Activated naive CD8-positive, alpha-beta T cell (primary cell): ENCODE data around the gene IZUMO1R.
"Not testable (repeated sequence)": the region's sequence is repeated elsewhere in the genome, so short reads cannot be mapped to it uniquely, and the experiment has no call there.

Experiments used
- H3K27ac Mint-ChIP-seq: one replicate; pipeline ENCODE4 v1.8.0; 2021; ENCODE audit warnings: mixed read lengths
- H3K27me3 Mint-ChIP-seq: one replicate; pipeline ENCODE4 v1.8.0; 2021; ENCODE audit warnings: mixed read lengths
- H3K36me3 Mint-ChIP-seq: one replicate; pipeline ENCODE4 v1.8.0; 2021; ENCODE audit warnings: mixed read lengths
- H3K4me1 Mint-ChIP-seq: one replicate; pipeline ENCODE4 v1.8.0; 2021; ENCODE audit warnings: low read depth, mixed read lengths
- H3K4me3 Mint-ChIP-seq: one replicate; pipeline ENCODE4 v1.8.0; 2021; ENCODE audit warnings: mild to moderate bottlenecking, mixed read lengths
- H3K9me3 Mint-ChIP-seq: one replicate; pipeline ENCODE4 v1.8.0; 2021; ENCODE audit warnings: low read depth, mixed read lengths

Gene IZUMO1R

GRCh38 chr11:94303966-94304958, at the start of gene IZUMO1R:
IZUMO1R (plus strand) TSS chr11:94304580; CDS start chr11:94305637, 1,057 bp downstream.
- H3K4me1 Mint-ChIP-seq: no peaks in the 10 kb centered on the region
- H3K4me3 Mint-ChIP-seq: no peak within 1 kb of the TSS
- peaks cover 4% of the 10 kb centered on the region for H3K27me3 Mint-ChIP-seq
- no peak within 1 kb of the TSS for H3K27ac Mint-ChIP-seq
- no peaks in the 10 kb centered on the region for H3K36me3 Mint-ChIP-seq
- no peaks in the 10 kb centered on the region for H3K9me3 Mint-ChIP-seq

GRCh38 chr11:94271885-94272372, 32.5 kb upstream of the IZUMO1R start:
- H3K9me3 Mint-ChIP-seq: no peaks in the 10 kb centered on the region
- H3K4me3 Mint-ChIP-seq: no peak overlapping the region
- no peak overlapping the region for H3K27ac Mint-ChIP-seq
- peaks cover 7% of the 10 kb centered on the region for H3K27me3 Mint-ChIP-seq
- H3K36me3 Mint-ChIP-seq: no peaks in the 10 kb centered on the region
- no peaks in the 10 kb centered on the region for H3K4me1 Mint-ChIP-seq

GRCh38 chr11:94272738-94273313, 31.6 kb upstream of the IZUMO1R start:
- H3K4me1 Mint-ChIP-seq: no peaks in the 10 kb centered on the region
- H3K4me3 Mint-ChIP-seq: no peak overlapping the region

GRCh38 chr11:94275961-94276360, 28.4 kb upstream of the IZUMO1R start:
- Mint-ChIP-seq H3K4me3 (no peak overlapping the region), H3K9me3 (no peaks in the 10 kb centered on the region), H3K36me3 (no peaks in the 10 kb centered on the region), H3K27me3 (peaks cover 2% of the 10 kb centered on the region), H3K27ac (no peak overlapping the region), H3K4me1 (no peaks in the 10 kb centered on the region)

More at GRCh38 chr11:94272738-94273313, 31.6 kb upstream of the IZUMO1R start:
- Mint-ChIP-seq H3K27me3 (peaks cover 2% of the 10 kb centered on the region), H3K9me3 (no peaks in the 10 kb centered on the region), H3K36me3 (no peaks in the 10 kb centered on the region), H3K27ac (no peak overlapping the region)

- peaks cover 2% of the 10 kb centered on the region for H3K27me3 Mint-ChIP-seq
- no peaks in the 10 kb centered on the region for H3K4me1 Mint-ChIP-seq
- H3K36me3 Mint-ChIP-seq: no peaks in the 10 kb centered on the region
- no peak overlapping the region for H3K27ac Mint-ChIP-seq
- H3K9me3 Mint-ChIP-seq: no peaks in the 10 kb centered on the region
- no peak overlapping the region for H3K4me3 Mint-ChIP-seq
Observed at GRCh38 chr11:94276943-94277342, 27.4 kb upstream of the IZUMO1R start.

GRCh38 chr11:94278207-94278606, 26.2 kb upstream of the IZUMO1R start:
- not testable (repeated sequence) for H3K27me3 Mint-ChIP-seq, H3K4me3 Mint-ChIP-seq, H3K9me3 Mint-ChIP-seq, H3K4me1 Mint-ChIP-seq, H3K27ac Mint-ChIP-seq, H3K36me3 Mint-ChIP-seq

GRCh38 chr11:94279996-94280395, 24.4 kb upstream of the IZUMO1R start:
- Mint-ChIP-seq H3K27me3 (no peaks in the 10 kb centered on the region), H3K36me3 (no peaks in the 10 kb centered on the region), H3K9me3 (no peaks in the 10 kb centered on the region), H3K4me1 (no peaks in the 10 kb centered on the region), H3K4me3 (no peak overlapping the region), H3K27ac (no peak overlapping the region)

GRCh38 chr11:94281324-94281723, 23.1 kb upstream of the IZUMO1R start:
- no peaks in the 10 kb centered on the region for H3K4me1 Mint-ChIP-seq
- H3K27me3 Mint-ChIP-seq: peaks cover 1% of the 10 kb centered on the region
- H3K9me3 Mint-ChIP-seq: no peaks in the 10 kb centered on the region
- H3K4me3 Mint-ChIP-seq: no peak overlapping the region
- no peak overlapping the region for H3K27ac Mint-ChIP-seq
- no peaks in the 10 kb centered on the region for H3K36me3 Mint-ChIP-seq

GRCh38 chr11:94283678-94284077, 20.7 kb upstream of the IZUMO1R start:
- Mint-ChIP-seq H3K4me3 (no peak overlapping the region), H3K27me3 (peaks cover 3% of the 10 kb centered on the region), H3K27ac (no peak overlapping the region), H3K4me1 (no peaks in the 10 kb centered on the region), H3K9me3 (no peaks in the 10 kb centered on the region), H3K36me3 (no peaks in the 10 kb centered on the region)

GRCh38 chr11:94295534-94295933, 8.8 kb upstream of the IZUMO1R start:
- Mint-ChIP-seq H3K4me3 (no peak overlapping the region), H3K36me3 (no peaks in the 10 kb centered on the region), H3K27me3 (peaks cover 3% of the 10 kb centered on the region), H3K27ac (no peak overlapping the region), H3K9me3 (peaks cover 4% of the 10 kb centered on the region), H3K4me1 (no peaks in the 10 kb centered on the region)

- H3K27me3 Mint-ChIP-seq: peaks cover 2% of the 10 kb centered on the region
- H3K27ac Mint-ChIP-seq: no peak overlapping the region
- H3K9me3 Mint-ChIP-seq: no peaks in the 10 kb centered on the region
- no peaks in the 10 kb centered on the region for H3K36me3 Mint-ChIP-seq
- no peaks in the 10 kb centered on the region for H3K4me1 Mint-ChIP-seq
- H3K4me3 Mint-ChIP-seq: no peak overlapping the region
Observed at GRCh38 chr11:94297985-94298576, 6.3 kb upstream of the IZUMO1R start.

- Mint-ChIP-seq H3K4me1 (no peaks in the 10 kb centered on the region), H3K4me3 (no peak overlapping the region), H3K27me3 (peaks cover 4% of the 10 kb centered on the region), H3K9me3 (no peaks in the 10 kb centered on the region), H3K27ac (no peak overlapping the region), H3K36me3 (no peaks in the 10 kb centered on the region)
Observed at GRCh38 chr11:94302776-94303175, 1.6 kb upstream of the IZUMO1R start.

GRCh38 chr11:94305146-94305545, 766 bp downstream of the IZUMO1R start:
- H3K4me3 Mint-ChIP-seq: no peak overlapping the region
- H3K36me3 Mint-ChIP-seq: no peaks in the 10 kb centered on the region
- no peak overlapping the region for H3K27ac Mint-ChIP-seq
- H3K4me1 Mint-ChIP-seq: no peaks in the 10 kb centered on the region
- H3K27me3 Mint-ChIP-seq: peaks cover 5% of the 10 kb centered on the region
- H3K9me3 Mint-ChIP-seq: no peaks in the 10 kb centered on the region

- H3K27ac Mint-ChIP-seq: no peak overlapping the region
Observed at GRCh38 chr11:94307101-94307791, 2.9 kb downstream of the IZUMO1R start.

More at GRCh38 chr11:94307101-94307791, 2.9 kb downstream of the IZUMO1R start:
- peaks cover 3% of the 10 kb centered on the region for H3K27me3 Mint-ChIP-seq
- H3K4me1 Mint-ChIP-seq: no peaks in the 10 kb centered on the region
- H3K36me3 Mint-ChIP-seq: no peaks in the 10 kb centered on the region
- no peak overlapping the region for H3K4me3 Mint-ChIP-seq
- no peaks in the 10 kb centered on the region for H3K9me3 Mint-ChIP-seq
